ENCODE results near the gene ZNF611.
"Not testable (repeated sequence)": the region's sequence is repeated elsewhere in the genome, so short reads cannot be mapped to it uniquely, and the experiment has no call there.

The ZNF611 gene

GRCh38 chr19:52688925-52689796 is 45.7 kb downstream of the ZNF611 start:
- not testable (repeated sequence) for H2BK120ac ChIP-seq (ENCODE audit: low read depth, low read length); H3K18ac ChIP-seq (ENCODE audit: low read length); H2AK5ac ChIP-seq (ENCODE audit: low read depth, low read length); H3K27ac ChIP-seq (replicated peaks; ENCODE audit: low read length); H3K23ac ChIP-seq (ENCODE audit: low read depth, low read length, poor library complexity); H2BK12ac ChIP-seq (ENCODE audit: low read length); H3K79me1 ChIP-seq (ENCODE audit: low read depth, low read length); H3K27me3 ChIP-seq (ENCODE audit: control insufficient read depth in 3 of 3, insufficient read depth in 3 of 3, low read depth in 1 of 3, low read length in 3 of 3); H3K9ac ChIP-seq (ENCODE audit: low read depth, low read length, poor library complexity); H3K4me1 ChIP-seq (ENCODE audit: control insufficient read depth in 2 of 2, insufficient read depth in 1 of 2, low read depth in 1 of 2, low read length in 2 of 2); H4K8ac ChIP-seq (ENCODE audit: low read depth, low read length); H4K91ac ChIP-seq (ENCODE audit: low read depth, low read length, poor library complexity); H3K14ac ChIP-seq (ENCODE audit: low read length); H3K4ac ChIP-seq (ENCODE audit: low read length); DNase-seq (ENCODE audit: low spot score); H2BK15ac ChIP-seq (ENCODE audit: low read length); H2BK5ac ChIP-seq (ENCODE audit: low read length)
- Histone ChIP-seq H2AFZ (ENCODE audit: low read length) (peak overlapping the region; percentile 90), H3K36me3 (replicated peaks in 1 of 2; ENCODE audit: control insufficient read depth in 2 of 2, insufficient read depth in 2 of 2, low read length in 2 of 2) (peaks cover 0 to 36% of the 10 kb centered on the region in 2 donors), H3K4me2 (ENCODE audit: insufficient read depth, low read length, poor library complexity, severe bottlenecking) (peak overlapping the region; percentile 92), H3K4me3 (ENCODE audit: low read length in 2 of 2) (peak overlapping the region; percentile 70 to 86), H3K9me3 (replicated peaks in 1 of 2; ENCODE audit: control insufficient read depth in 2 of 2, insufficient read depth in 1 of 2, low read depth in 1 of 2, low read length in 2 of 2) (peaks cover 0 to 27% of the 10 kb centered on the region in 2 donors)
- WGBS, 2 donors (ENCODE audit: extremely low coverage in 2 of 2, insufficient read length in 2 of 2, insufficient replicate concordance in 1 of 2): 100% methylated on average over 2 of the region's 6 CpGs; no CpG with 5 or more reads in 1 of the 2 donors

- Histone ChIP-seq H3K36me3 (replicated peaks in 1 of 2; ENCODE audit: control insufficient read depth in 2 of 2, insufficient read depth in 2 of 2, low read length in 2 of 2) (peaks cover 0 to 43% of the 10 kb centered on the region in 2 donors), H3K18ac (ENCODE audit: low read length) (no peak overlapping the region), H4K8ac (ENCODE audit: low read depth, low read length) (no peak overlapping the region), H2BK5ac (ENCODE audit: low read length) (no peak overlapping the region), H3K27ac (replicated peaks; ENCODE audit: low read length) (no peak overlapping the region), H4K91ac (ENCODE audit: low read depth, low read length, poor library complexity) (no peak overlapping the region), H3K27me3 (ENCODE audit: control insufficient read depth in 3 of 3, insufficient read depth in 3 of 3, low read depth in 1 of 3, low read length in 3 of 3) (no peaks in the 10 kb centered on the region), H3K79me1 (ENCODE audit: low read depth, low read length) (peaks cover 5% of the 10 kb centered on the region), H2BK12ac (ENCODE audit: low read length) (no peak overlapping the region), H3K4ac (ENCODE audit: low read length) (no peak overlapping the region), H2AK5ac (ENCODE audit: low read depth, low read length) (no peak overlapping the region), H3K9me3 (replicated peaks in 1 of 2; ENCODE audit: control insufficient read depth in 2 of 2, insufficient read depth in 1 of 2, low read depth in 1 of 2, low read length in 2 of 2) (peaks cover 2 to 35% of the 10 kb centered on the region in 2 donors), H2BK120ac (ENCODE audit: low read depth, low read length) (no peak overlapping the region), H2AFZ (ENCODE audit: low read length) (no peak overlapping the region), H3K4me3 (ENCODE audit: low read length in 2 of 2) (no peak overlapping the region), H3K4me2 (ENCODE audit: insufficient read depth, low read length, poor library complexity, severe bottlenecking) (no peak overlapping the region), H2BK15ac (ENCODE audit: low read length) (no peak overlapping the region), H3K23ac (ENCODE audit: low read depth, low read length, poor library complexity) (no peak overlapping the region), H3K14ac (ENCODE audit: low read length) (no peak overlapping the region), H3K4me1 (ENCODE audit: control insufficient read depth in 2 of 2, insufficient read depth in 1 of 2, low read depth in 1 of 2, low read length in 2 of 2) (peaks cover 0 to 3% of the 10 kb centered on the region in 2 donors), H3K9ac (ENCODE audit: low read depth, low read length, poor library complexity) (no peak overlapping the region)
- WGBS, 2 donors (ENCODE audit: extremely low coverage in 2 of 2, insufficient read length in 2 of 2, insufficient replicate concordance in 1 of 2): no CpG with 5 or more reads among the region's 2 CpGs
- DNase-seq (ENCODE audit: low spot score): no peak
Measured at GRCh38 chr19:52688335-52688734, 46.5 kb downstream of the ZNF611 start.

- H4K91ac ChIP-seq (ENCODE audit: low read depth, low read length, poor library complexity): no peak overlapping the region
- peaks cover 8% of the 10 kb centered on the region for H3K79me1 ChIP-seq (ENCODE audit: low read depth, low read length)
- no peak overlapping the region for H2BK5ac ChIP-seq (ENCODE audit: low read length)
- no peaks in the 10 kb centered on the region for H3K27me3 ChIP-seq (ENCODE audit: control insufficient read depth in 3 of 3, insufficient read depth in 3 of 3, low read depth in 1 of 3, low read length in 3 of 3)
- no peak overlapping the region for H3K4me3 ChIP-seq (ENCODE audit: low read length in 2 of 2)
- H2AK5ac ChIP-seq (ENCODE audit: low read depth, low read length): no peak overlapping the region
- H2BK120ac ChIP-seq (ENCODE audit: low read depth, low read length): no peak overlapping the region
- no CpG with 5 or more reads among the region's 3 CpGs for WGBS, 2 donors (ENCODE audit: extremely low coverage in 2 of 2, insufficient read length in 2 of 2, insufficient replicate concordance in 1 of 2)
- H3K18ac ChIP-seq (ENCODE audit: low read length): no peak overlapping the region
- no peak overlapping the region for H3K4me2 ChIP-seq (ENCODE audit: insufficient read depth, low read length, poor library complexity, severe bottlenecking)
- no peak overlapping the region for H4K8ac ChIP-seq (ENCODE audit: low read depth, low read length)
- no peak overlapping the region for H3K23ac ChIP-seq (ENCODE audit: low read depth, low read length, poor library complexity)
- no peak overlapping the region for H3K9ac ChIP-seq (ENCODE audit: low read depth, low read length, poor library complexity)
- peaks cover 0 to 3% of the 10 kb centered on the region in 2 donors for H3K4me1 ChIP-seq (ENCODE audit: control insufficient read depth in 2 of 2, insufficient read depth in 1 of 2, low read depth in 1 of 2, low read length in 2 of 2)
- H3K27ac ChIP-seq (replicated peaks; ENCODE audit: low read length): no peak overlapping the region
- no peak overlapping the region for H2BK15ac ChIP-seq (ENCODE audit: low read length)
- H3K36me3 ChIP-seq (replicated peaks in 1 of 2; ENCODE audit: control insufficient read depth in 2 of 2, insufficient read depth in 2 of 2, low read length in 2 of 2): peaks cover 0 to 47% of the 10 kb centered on the region in 2 donors
- no peak overlapping the region for H2BK12ac ChIP-seq (ENCODE audit: low read length)
- no peak overlapping the region for H2AFZ ChIP-seq (ENCODE audit: low read length)
- DNase-seq (ENCODE audit: low spot score): no peak
- no peak overlapping the region for H3K4ac ChIP-seq (ENCODE audit: low read length)
- H3K14ac ChIP-seq (ENCODE audit: low read length): no peak overlapping the region
- H3K9me3 ChIP-seq (replicated peaks in 1 of 2; ENCODE audit: control insufficient read depth in 2 of 2, insufficient read depth in 1 of 2, low read depth in 1 of 2, low read length in 2 of 2): peaks cover 2 to 38% of the 10 kb centered on the region in 2 donors
Measured at GRCh38 chr19:52687684-52688083, 47.2 kb downstream of the ZNF611 start.

GRCh38 chr19:52685811-52686210 is 49.0 kb downstream of the ZNF611 start:
- no CpG with 5 or more reads among the region's 1 CpG for whole genome bisulfite sequencing, 2 donors (ENCODE audit: extremely low coverage in 2 of 2, insufficient read length in 2 of 2, insufficient replicate concordance in 1 of 2)
- peaks cover 0 to 58% of the 10 kb centered on the region in 2 donors for H3K36me3 ChIP-seq (replicated peaks in 1 of 2; ENCODE audit: control insufficient read depth in 2 of 2, insufficient read depth in 2 of 2, low read length in 2 of 2)
- DNase-seq (ENCODE audit: low spot score): no peak

More at GRCh38 chr19:52685811-52686210, 49.0 kb downstream of the ZNF611 start:
- Histone ChIP-seq H4K91ac (ENCODE audit: low read depth, low read length, poor library complexity) (no peak overlapping the region), H2BK12ac (ENCODE audit: low read length) (no peak overlapping the region), H3K9ac (ENCODE audit: low read depth, low read length, poor library complexity) (no peak overlapping the region), H3K9me3 (replicated peaks in 1 of 2; ENCODE audit: control insufficient read depth in 2 of 2, insufficient read depth in 1 of 2, low read depth in 1 of 2, low read length in 2 of 2) (peaks cover 2 to 43% of the 10 kb centered on the region in 2 donors), H3K27ac (replicated peaks; ENCODE audit: low read length) (no peak overlapping the region), H2BK120ac (ENCODE audit: low read depth, low read length) (no peak overlapping the region), H3K23ac (ENCODE audit: low read depth, low read length, poor library complexity) (no peak overlapping the region), H3K79me1 (ENCODE audit: low read depth, low read length) (peaks cover 8% of the 10 kb centered on the region), H3K4me3 (ENCODE audit: low read length in 2 of 2) (no peak overlapping the region), H2BK15ac (ENCODE audit: low read length) (no peak overlapping the region), H2AK5ac (ENCODE audit: low read depth, low read length) (no peak overlapping the region), H3K4me1 (ENCODE audit: control insufficient read depth in 2 of 2, insufficient read depth in 1 of 2, low read depth in 1 of 2, low read length in 2 of 2) (peaks cover 0 to 2% of the 10 kb centered on the region in 2 donors), H2AFZ (ENCODE audit: low read length) (no peak overlapping the region), H3K27me3 (ENCODE audit: control insufficient read depth in 3 of 3, insufficient read depth in 3 of 3, low read depth in 1 of 3, low read length in 3 of 3) (no peaks in the 10 kb centered on the region), H2BK5ac (ENCODE audit: low read length) (no peak overlapping the region), H3K4ac (ENCODE audit: low read length) (no peak overlapping the region), H3K4me2 (ENCODE audit: insufficient read depth, low read length, poor library complexity, severe bottlenecking) (no peak overlapping the region), H3K14ac (ENCODE audit: low read length) (no peak overlapping the region), H3K18ac (ENCODE audit: low read length) (no peak overlapping the region), H4K8ac (ENCODE audit: low read depth, low read length) (no peak overlapping the region)
